Head of caudate nucleus (tissue), 42 donors: ENCODE measurements around the gene MARCHF10.
A peak's percentile ranks its signal among the peaks of the same experiment; 100 is the strongest.

Source experiments
- DNase-seq, 42 donors: peaks; one replicate each; pipeline versions ENCODE4 v3.0.0 to v3.0.0-alpha.2; 2020 to 2021; ENCODE audit warnings: mixed read lengths in 7 of 42
- intact Hi-C: fragments of 100-400 bp; cut with DNase I; formaldehyde crosslinking; loops from one replicate; pipeline ENCODE4 v1.15.0; 2022

MARCHF10 gene

DNA sequence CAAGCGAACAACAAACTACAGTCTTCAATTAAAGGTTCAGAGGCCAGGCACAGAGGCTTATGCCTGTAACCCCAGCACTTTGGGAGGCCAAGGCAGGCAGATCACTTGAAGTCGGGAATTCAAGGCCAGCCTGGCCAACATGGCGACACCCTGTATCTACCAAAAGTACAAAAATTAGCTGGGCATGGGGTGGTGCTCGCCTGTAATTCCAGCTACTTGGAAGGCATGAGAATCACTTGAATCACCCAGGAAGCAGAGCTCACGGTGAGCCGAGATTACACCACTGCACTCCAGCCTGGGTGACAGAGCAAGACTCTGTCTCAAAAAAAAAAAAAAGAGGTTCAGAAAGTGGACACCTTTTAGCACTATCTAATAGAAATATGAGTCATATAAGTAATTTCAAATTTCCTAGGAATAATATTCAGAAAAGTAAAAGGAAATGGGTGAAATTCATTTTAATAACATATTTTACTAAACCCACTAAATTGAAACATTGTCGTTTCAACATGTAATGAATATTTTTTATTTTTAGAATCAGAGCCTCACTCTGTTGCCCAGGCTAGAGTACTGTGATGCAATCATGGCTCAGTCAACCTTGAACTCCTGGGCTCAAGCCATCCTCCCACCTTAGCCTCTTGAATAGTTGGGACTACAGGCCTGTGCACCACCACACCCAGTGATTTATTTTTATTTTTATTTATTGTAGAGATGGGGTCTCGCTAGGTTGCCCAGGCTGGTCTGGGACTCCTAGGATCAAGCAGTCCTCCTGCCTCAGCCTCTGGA, 15.2 kb upstream of the MARCHF10 start:
- DNase-seq, result no peak
- intact Hi-C loops, result no loop called here

DNA sequence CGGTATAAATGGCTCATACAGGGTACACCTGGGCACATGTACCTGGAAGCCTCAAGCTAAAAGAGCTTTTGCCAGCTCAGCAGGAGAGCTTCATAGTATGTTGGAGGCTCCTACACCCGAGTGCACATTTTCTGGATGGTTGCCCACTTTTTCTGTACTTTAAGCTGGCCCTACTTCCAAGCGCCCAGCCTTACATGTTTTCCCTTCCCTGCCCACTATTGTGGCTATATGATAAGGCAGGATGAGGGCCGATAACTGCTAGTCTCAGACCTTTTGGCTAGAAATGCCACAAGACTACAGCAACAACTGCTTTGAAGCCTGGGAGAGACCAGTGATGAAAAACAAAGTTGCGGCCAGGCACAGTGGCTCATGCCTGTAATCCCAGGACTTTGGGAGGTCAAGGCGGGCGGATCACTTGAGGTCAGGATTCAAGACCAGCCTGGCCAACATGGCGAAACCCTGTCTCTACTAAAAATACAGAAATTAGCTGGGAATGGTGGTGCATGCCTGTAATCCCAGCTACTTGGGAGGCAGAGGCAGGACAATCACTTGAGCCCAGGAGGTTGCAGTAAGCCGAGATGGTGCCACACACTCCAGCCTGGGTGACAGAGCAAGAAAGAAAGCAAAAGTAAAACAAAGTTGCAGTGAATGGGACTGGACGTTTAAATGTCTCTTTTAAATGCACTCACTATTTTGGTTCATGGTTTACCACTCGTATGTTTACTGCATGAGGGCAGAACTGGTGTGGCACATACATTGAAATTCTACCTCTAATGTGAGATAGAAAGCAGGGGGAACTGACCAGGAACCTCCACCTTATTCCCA, 14.2 kb upstream of the MARCHF10 start:
- intact Hi-C loops, result no loop called here

DNA sequence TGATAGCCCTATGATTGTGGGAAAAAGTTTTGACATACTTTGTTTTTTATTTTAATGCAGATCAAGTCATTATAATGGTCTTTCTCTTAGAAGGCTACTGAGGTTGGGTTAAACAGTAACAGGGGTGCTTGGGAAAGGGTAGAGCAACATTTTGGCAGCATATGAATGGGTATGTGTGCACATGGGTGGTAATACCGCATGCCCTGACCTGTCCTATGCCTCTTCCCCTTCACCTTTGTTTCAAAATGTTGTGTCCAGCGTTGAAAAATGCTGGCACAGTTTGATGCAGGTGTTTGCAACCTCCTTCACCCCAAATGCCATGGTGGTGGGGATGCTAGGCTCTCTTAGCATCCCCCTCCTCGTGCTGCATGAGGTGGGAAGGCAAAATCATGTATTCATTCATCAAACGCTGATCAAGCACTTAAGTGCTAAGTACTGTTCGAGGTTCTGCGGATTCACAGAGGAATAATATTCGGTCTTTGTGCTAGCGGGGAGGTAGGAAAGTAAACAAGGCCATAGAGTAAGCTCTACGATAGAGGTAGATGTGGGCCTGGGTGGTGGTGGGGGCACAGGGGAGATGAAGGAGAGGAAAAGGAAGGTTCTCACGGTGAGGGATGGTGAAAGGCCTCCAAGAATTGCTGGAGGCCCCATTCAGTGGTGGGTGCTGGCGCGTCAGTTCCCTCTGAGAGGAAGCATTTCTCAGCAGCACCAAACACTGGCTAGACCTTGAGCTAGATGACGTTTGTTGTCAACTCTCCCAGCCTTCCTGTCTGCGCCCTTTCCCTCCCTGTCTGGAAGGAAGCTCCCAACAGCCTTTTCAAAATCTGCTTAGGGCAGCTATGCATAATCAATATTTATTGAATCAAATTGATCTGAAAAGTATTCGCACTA, 13.3 kb upstream of the MARCHF10 start:
- intact Hi-C loops, result no loop called here
- no peak for DNase-seq

More for the DNA sequence above, 14.2 kb upstream of the MARCHF10 start:
- no peak for DNase-seq

GRCh38 chr17:62819511-62820221, 11.6 kb upstream of the MARCHF10 start:
- peak in 8 of 42 donors; percentile 4 to 46 (median 18) for DNase-seq
- intact Hi-C loops, result no loop called here

GRCh38 chr17:62818526-62818925, 10.4 kb upstream of the MARCHF10 start:
- DNase-seq, result no peak
- intact Hi-C loops, result no loop called here

GRCh38 chr17:62816282-62816839, 8.2 kb upstream of the MARCHF10 start:
- DNase-seq, result no peak
- intact Hi-C loops, result no loop called here

DNA sequence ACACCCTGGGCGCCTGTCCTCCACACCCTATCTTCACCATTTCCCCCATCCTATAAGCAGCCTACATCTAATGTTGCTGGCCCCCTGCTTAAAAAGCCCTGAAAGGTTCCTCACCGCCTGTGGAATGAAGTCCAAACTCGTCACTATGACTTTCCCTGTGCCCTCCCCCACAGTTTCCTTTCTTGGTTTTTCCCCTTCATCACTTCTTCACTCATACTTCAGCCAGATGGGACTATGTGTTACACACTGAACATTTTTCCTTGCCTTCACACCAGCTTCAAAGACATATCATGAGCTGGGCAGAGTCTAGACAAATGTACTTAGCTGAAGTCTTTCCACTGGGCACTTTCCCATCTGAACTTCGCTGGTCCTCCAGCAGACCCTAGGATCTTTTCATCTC, 1.5 kb upstream of the MARCHF10 start:
- intact Hi-C loops, result no loop called here
- no peak for DNase-seq

DNA sequence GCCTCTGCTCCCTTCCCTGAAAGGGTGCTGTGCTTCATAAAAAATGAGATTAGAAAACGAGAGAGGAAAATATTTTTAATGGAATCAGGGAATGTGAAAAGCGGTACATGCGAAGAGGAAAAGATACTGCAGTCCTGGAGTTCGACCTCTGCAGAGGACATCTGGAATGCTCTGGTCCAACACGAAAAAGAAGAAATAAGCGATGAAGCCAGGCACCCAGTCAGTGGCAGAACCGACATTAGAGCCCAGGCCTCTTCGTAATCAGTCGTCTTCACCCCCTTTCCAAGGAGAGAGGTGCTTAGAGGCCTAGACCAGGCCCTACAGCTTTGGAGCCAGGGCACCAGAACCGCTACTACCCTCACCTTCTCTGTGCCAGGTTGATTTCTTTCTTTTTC, 459 bp upstream of the MARCHF10 start:
- intact Hi-C loops, result no loop called here
- no peak for DNase-seq

DNA sequence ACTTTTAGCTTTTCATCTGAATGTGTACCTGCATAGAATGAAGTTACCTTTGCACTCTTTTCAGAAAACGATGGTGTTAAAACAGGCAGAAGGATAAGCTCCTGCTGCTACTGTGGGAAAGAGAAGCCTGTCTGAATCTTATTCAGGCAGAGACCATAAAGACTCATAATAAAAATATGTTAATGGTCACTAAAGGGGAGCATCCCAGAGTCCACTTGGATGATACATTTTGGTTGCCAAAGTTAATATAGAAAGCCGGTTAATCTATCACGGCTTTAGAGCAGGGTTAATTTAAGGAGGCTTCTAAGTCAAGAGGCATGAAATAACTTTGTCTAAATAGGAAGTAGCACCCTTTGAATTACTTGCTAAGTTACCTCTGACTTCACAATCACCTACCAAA, 2.9 kb downstream of the MARCHF10 start:
- intact Hi-C loops, result no loop called here

GRCh38 chr17:62804822-62805221, 3.3 kb downstream of the MARCHF10 start:
- intact Hi-C loops, result no loop called here
- DNase-seq, result peak in 2 of 42 donors; percentile 18

More for the DNA sequence above, 2.9 kb downstream of the MARCHF10 start:
- DNase-seq, result peak in 1 of 42 donors; percentile 1

DNA sequence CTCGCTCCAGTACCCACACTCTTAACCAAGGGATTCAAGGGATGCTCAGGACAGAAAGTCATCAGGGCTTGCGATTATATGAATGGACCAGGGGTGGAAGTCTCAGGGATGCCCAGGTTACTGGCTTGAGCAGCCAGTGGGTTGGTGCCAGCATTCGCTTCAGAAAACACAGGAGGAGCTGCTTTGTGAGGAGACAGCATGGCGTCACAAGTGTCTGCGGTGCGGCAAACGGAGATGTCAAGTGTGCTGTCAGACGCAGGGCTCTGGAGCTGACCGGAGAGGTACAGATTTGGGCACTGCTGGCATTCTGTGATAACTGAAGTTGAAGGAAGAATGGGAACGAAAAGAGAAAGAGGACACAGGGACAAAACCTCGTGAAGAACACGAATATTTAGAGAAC, 4.1 kb downstream of the MARCHF10 start:
- intact Hi-C loops, result no loop called here
- peak in 2 of 42 donors; percentile 23 to 36 for DNase-seq

DNA sequence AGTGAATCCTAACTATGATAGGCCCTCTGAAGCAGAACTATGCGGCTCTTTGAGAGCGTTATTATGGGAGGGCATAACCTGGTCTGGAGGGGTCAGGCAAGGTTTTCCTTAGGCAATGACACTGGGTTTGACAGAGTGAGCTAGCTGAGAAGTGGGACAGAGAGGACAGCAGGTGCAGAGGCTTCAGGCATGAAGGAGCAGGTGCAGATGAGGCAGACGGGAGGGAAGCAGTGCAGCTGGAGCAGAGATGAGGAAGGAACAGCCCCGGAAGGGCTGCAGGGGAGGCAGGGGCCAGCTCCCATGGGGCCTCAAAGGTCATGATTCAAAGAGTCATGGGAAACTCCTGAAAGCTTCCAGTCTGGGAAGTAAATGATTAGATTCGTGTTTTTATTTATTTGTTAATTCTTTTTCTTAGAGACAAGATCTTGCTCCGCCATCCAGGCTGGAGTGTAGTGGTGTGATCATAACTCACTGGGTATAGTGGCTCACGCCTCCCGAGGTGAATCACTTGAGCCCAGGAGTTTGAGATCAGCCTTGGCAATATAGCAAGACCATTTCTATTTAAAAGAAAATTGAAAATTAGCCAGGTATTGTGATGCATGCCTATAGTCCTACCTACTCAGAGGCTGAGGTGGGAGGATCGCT, 5.4 kb downstream of the MARCHF10 start:
- intact Hi-C loops, result no loop called here
- peak in 2 of 42 donors; percentile 25 to 41 for DNase-seq

GRCh38 chr17:62801553-62802114, 6.5 kb downstream of the MARCHF10 start:
- intact Hi-C loops, result no loop called here
- DNase-seq, result peak in 1 of 42 donors; percentile 12

DNA sequence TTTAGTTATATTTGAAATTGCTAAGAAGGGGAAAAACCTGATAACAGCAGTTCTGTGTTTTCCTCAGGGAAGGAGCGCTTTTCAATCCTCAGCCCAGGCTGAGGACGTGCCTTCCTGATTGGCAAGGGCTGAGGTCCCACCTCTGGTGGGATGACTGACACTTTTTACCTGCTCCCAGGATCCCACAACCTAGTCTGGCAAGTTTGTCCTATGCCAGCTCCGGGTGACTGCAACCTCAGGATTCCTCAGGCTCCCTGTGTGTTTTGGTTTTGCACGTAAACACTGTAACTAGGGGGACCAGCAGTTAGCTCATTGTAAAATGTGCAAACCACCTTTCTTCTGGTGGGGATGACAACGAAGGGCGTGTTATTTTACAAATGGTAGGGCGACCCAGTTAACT, 7.5 kb downstream of the MARCHF10 start:
- DNase-seq, result peak in 4 of 42 donors; percentile 14 to 42 (median 18)
- intact Hi-C loops, result no loop called here

DNA sequence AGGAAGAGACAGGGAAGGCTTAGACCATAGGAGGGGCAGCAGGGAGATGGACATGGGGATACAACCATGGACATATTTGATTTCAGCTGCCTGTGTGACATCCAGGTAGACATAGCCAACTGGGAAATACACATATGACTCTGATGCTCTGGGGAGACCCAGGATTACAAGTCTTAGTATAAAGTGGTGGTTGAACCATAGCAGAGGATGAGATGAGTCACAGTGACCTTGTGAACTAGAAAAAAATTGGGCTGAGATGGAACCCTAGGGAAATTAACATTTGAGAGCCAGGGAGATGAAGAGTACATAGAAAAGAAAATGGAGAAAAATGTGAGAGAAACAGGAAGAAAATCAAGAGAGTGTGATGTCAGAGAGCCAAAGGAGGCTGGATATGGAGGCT, 10.2 kb downstream of the MARCHF10 start:
- intact Hi-C loops, result no loop called here
- peak in 1 of 42 donors; percentile 16 for DNase-seq

DNA sequence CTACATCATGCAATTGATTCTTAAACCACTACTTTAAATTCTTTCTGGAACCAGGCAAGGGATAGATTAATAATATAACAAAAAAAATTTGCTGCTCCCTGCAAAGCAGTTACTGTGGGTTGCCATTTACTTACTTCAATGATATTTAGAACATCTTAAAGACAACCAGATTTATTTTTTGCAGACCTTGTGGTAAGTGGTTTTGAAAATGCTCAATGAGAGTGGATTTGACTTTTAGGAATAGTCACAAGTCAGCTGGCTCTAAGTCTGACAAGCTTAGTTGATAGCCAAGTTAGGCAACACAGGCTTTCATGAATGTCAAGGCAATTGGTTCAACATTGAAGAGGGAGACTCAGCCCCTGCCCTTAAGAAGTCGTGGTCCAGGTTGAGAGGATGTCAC, 11.8 kb downstream of the MARCHF10 start:
- intact Hi-C loops, result no loop called here
- peak in 1 of 42 donors; percentile 2 for DNase-seq

- peak in 2 of 42 donors; percentile 34 to 40 for DNase-seq
- intact Hi-C loops, result no loop called here
These were observed 13.5 kb downstream of the MARCHF10 start for GRCh38 chr17:62794666-62794971.
